HG02852 (cell line): Measurements from ENCODE around the gene ITPK1.

Experiments
- ATAC-seq: cut with Tn5 transposase; IDR thresholded peaks from one replicate; pipeline ENCODE4 v1.9.1; 2021; ENCODE audit warnings: mild to moderate bottlenecking, moderate library complexity; ENCODE audit not compliant: unreplicated experiment

The ITPK1 gene

GRCh38 chr14:92905667-92906066, 210.1 kb downstream of the ITPK1 start:
- ATAC-seq = no peak

GRCh38 chr14:92903359-92903758, 212.4 kb downstream of the ITPK1 start:
- no peak for ATAC-seq

GRCh38 chr14:92902726-92903125, 213.0 kb downstream of the ITPK1 start:
- no peak for ATAC-seq

- ATAC-seq = no peak
These were observed 213.5 kb downstream of the ITPK1 start for GRCh38 chr14:92902191-92902590.

GRCh38 chr14:92900660-92901059, 215.1 kb downstream of the ITPK1 start:
- ATAC-seq = no peak

GRCh38 chr14:92898566-92899131, 217.1 kb downstream of the ITPK1 start:
- no peak for ATAC-seq

- ATAC-seq = no peak
These were observed 217.7 kb downstream of the ITPK1 start for GRCh38 chr14:92897922-92898565.

GRCh38 chr14:92895352-92895878, 220.3 kb downstream of the ITPK1 start:
- ATAC-seq = no peak

- no peak for ATAC-seq
These were observed 223.1 kb downstream of the ITPK1 start for GRCh38 chr14:92892589-92892988.

- no peak for ATAC-seq
These were observed 224.7 kb downstream of the ITPK1 start for GRCh38 chr14:92890830-92891588.

- ATAC-seq = no peak
These were observed 226.8 kb downstream of the ITPK1 start for GRCh38 chr14:92888896-92889295.

GRCh38 chr14:92887157-92887556, 228.6 kb downstream of the ITPK1 start:
- ATAC-seq = no peak
